HL-60 (cell line): ENCODE results near the gene GOLGA6L26.
"Not testable (repeated sequence)": the region's sequence is repeated elsewhere in the genome, so short reads cannot be mapped to it uniquely, and the experiment has no call there.

Experiments
- GABPA ChIP-seq: IDR thresholded peaks from 2 replicates; pipeline ENCODE4 v1.6.1; 2012; ENCODE audit warnings: low read depth
- TF ChIP-seq, protein P1 (sequence below): IDR thresholded peaks from one replicate; pipeline ENCODE4 v1.5.1; 2011; ENCODE audit warnings: low read length, control low read depth, inconsistent platforms; ENCODE audit not compliant: insufficient read depth
- TF ChIP-seq, protein P2 (sequence below): IDR thresholded peaks from 2 replicates; pipeline ENCODE4 v1.6.1; 2012; ENCODE audit warnings: low read depth; ENCODE audit not compliant: insufficient replicate concordance

DNA sequence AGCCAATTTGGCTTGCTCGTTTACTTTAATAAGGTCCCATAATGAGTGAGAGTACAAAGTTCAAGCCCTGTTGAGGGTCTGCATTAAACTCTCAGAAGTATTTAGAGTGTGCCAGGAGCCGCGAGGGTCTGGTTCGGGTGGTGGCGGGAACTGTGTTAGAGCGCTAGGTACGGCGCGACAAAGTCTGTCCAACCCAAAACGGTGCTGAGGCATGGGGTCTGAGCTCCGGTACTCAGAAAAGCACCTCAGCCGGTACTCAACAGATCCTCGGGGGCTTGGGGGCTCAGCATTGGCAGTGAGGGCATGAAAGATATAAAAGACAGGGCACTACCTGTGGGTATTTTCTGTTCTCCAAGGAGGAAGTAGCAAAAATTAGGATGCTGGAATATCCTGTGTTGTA is 45.0 kb upstream of the GOLGA6L26 start:
- TF ChIP-seq, protein P1, sequence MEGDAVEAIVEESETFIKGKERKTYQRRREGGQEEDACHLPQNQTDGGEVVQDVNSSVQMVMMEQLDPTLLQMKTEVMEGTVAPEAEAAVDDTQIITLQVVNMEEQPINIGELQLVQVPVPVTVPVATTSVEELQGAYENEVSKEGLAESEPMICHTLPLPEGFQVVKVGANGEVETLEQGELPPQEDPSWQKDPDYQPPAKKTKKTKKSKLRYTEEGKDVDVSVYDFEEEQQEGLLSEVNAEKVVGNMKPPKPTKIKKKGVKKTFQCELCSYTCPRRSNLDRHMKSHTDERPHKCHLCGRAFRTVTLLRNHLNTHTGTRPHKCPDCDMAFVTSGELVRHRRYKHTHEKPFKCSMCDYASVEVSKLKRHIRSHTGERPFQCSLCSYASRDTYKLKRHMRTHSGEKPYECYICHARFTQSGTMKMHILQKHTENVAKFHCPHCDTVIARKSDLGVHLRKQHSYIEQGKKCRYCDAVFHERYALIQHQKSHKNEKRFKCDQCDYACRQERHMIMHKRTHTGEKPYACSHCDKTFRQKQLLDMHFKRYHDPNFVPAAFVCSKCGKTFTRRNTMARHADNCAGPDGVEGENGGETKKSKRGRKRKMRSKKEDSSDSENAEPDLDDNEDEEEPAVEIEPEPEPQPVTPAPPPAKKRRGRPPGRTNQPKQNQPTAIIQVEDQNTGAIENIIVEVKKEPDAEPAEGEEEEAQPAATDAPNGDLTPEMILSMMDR = not testable (repeated sequence)
- TF ChIP-seq, protein P2, sequence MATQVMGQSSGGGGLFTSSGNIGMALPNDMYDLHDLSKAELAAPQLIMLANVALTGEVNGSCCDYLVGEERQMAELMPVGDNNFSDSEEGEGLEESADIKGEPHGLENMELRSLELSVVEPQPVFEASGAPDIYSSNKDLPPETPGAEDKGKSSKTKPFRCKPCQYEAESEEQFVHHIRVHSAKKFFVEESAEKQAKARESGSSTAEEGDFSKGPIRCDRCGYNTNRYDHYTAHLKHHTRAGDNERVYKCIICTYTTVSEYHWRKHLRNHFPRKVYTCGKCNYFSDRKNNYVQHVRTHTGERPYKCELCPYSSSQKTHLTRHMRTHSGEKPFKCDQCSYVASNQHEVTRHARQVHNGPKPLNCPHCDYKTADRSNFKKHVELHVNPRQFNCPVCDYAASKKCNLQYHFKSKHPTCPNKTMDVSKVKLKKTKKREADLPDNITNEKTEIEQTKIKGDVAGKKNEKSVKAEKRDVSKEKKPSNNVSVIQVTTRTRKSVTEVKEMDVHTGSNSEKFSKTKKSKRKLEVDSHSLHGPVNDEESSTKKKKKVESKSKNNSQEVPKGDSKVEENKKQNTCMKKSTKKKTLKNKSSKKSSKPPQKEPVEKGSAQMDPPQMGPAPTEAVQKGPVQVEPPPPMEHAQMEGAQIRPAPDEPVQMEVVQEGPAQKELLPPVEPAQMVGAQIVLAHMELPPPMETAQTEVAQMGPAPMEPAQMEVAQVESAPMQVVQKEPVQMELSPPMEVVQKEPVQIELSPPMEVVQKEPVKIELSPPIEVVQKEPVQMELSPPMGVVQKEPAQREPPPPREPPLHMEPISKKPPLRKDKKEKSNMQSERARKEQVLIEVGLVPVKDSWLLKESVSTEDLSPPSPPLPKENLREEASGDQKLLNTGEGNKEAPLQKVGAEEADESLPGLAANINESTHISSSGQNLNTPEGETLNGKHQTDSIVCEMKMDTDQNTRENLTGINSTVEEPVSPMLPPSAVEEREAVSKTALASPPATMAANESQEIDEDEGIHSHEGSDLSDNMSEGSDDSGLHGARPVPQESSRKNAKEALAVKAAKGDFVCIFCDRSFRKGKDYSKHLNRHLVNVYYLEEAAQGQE = not testable (repeated sequence)
- not testable (repeated sequence) for TF ChIP-seq GABPA
